H1 (cell line): ENCODE measurements around the gene ITSN1. TPM values are rescaled to one million over a fixed set of nuclear protein-coding genes. Genes with fewer than 3 reads are reported as not detected.

Source experiments
- BACH1 ChIP-seq: IDR thresholded peaks from 2 replicates; pipeline ENCODE4 v1.6.1; 2012; ENCODE audit warnings: low read length, improper control_type of control experiment
- EGR1 ChIP-seq: IDR thresholded peaks from 2 replicates; pipeline ENCODE4 v1.6.1; 2011; ENCODE audit warnings: low read depth, low read length, borderline replicate concordance
- KDM4A ChIP-seq: IDR thresholded peaks from one replicate; pipeline ENCODE4 v1.7.1; 2012; ENCODE audit warnings: low read depth, mild to moderate bottlenecking, moderate library complexity, low read length, inconsistent platforms; ENCODE audit not compliant: severe bottlenecking
- polyA plus RNA-seq, 7 experiments: library from polyadenylated mRNA; depleted of rRNA in 3 of 7; stranded (reverse) in 5 of 7; unstranded in 2 of 7; fragments of >200 nt in 5 of 7; fragments of 200-250 nt in 2 of 7; gene quantifications; 1 replicate in 5 of 7; 2 replicates in 1 of 7; 4 replicates in 1 of 7; pipeline versions ENCODE4 v1.2.1 to v1.2.3, GENCODE V29; 2011 to 2013; ENCODE audit warnings: missing spikeins in 2 of 7, mixed read lengths in 2 of 7
- total RNA-seq: library from RNA; stranded (reverse); fragmentation: NEBNext Ultra II Directional; extraction: Animal tissue kit (Norgen Biotek cat#: 25700); gene quantifications from 2 replicates; pipeline ENCODE4 v1.2.1, GENCODE V29; 2021

Gene ITSN1
- total and polyA plus RNA-seq, 2 of the 8 experiments (the other 6 are each of a cell fraction or from before 2014, with no cell fraction given), result 60.8 to 78.1 TPM

DNA sequence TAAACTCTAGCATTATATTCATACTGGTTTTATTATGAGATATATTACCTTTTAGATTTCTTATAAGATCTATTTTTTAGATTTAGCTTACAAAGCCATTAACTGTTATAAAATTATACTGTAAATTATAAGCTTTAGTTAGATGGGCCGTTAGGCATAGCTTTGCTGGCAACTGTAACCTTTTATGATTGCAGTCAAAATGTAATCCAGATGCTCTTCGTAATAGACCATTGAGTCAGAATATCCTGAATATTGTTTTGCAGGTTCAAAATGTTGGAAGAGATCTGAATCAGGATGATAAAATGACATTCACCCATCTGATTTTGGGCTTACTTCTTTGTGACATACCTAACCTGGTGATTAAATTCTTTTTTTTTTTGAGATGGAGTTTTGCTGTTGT lies 20.9 kb downstream of the ITSN1 start (continued):
- TF ChIP-seq KDM4A (no peak), BACH1 (no peak), EGR1 (no peak)
